Measurements from ENCODE around the gene CORO2B.

CORO2B gene

DNA sequence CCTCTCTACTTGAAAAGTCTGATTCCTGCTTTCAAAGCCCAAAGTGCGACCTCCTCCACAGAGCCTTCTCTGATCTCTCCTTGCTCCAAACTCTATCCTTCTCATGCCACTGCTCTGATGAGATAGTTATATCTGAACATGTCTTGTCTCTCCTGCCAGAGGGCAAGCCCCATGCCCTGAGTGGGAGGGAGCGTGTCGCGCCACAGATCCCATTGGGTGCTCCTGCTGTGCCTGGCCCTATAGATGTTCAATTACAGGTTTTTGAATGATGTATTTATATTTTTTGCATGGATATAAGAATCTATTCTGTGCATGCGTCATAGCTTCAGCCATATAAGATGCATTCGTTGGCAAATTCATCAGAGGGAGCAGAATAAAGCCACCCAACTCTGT, 20.4 kb downstream of the CORO2B start:
- H3K9me3 ChIP-seq (ENCODE audit: control insufficient read depth, low read length): no peaks in the 10 kb centered on the region
- H3K79me2 ChIP-seq: no peaks in the 10 kb centered on the region
- H3K27ac ChIP-seq: no peak overlapping the region
- no peaks in the 10 kb centered on the region for H3K36me3 ChIP-seq (ENCODE audit: control insufficient read depth, insufficient read depth, low read length)
- no peaks in the 10 kb centered on the region for H3K27me3 ChIP-seq (ENCODE audit: control insufficient read depth, insufficient read depth, low read length)
- no peak overlapping the region for H3K9ac ChIP-seq
- no peak overlapping the region for H2AFZ ChIP-seq
- no peak overlapping the region for H3K4me2 ChIP-seq (ENCODE audit: low read length)
- no peaks in the 10 kb centered on the region for H3K4me1 ChIP-seq
- TF ChIP-seq, protein P1, sequence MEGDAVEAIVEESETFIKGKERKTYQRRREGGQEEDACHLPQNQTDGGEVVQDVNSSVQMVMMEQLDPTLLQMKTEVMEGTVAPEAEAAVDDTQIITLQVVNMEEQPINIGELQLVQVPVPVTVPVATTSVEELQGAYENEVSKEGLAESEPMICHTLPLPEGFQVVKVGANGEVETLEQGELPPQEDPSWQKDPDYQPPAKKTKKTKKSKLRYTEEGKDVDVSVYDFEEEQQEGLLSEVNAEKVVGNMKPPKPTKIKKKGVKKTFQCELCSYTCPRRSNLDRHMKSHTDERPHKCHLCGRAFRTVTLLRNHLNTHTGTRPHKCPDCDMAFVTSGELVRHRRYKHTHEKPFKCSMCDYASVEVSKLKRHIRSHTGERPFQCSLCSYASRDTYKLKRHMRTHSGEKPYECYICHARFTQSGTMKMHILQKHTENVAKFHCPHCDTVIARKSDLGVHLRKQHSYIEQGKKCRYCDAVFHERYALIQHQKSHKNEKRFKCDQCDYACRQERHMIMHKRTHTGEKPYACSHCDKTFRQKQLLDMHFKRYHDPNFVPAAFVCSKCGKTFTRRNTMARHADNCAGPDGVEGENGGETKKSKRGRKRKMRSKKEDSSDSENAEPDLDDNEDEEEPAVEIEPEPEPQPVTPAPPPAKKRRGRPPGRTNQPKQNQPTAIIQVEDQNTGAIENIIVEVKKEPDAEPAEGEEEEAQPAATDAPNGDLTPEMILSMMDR (IDR thresholded peaks at IDR 0.05): no peak
- no peak overlapping the region for H3K4me3 ChIP-seq (ENCODE audit: low read depth, low read length)

DNA sequence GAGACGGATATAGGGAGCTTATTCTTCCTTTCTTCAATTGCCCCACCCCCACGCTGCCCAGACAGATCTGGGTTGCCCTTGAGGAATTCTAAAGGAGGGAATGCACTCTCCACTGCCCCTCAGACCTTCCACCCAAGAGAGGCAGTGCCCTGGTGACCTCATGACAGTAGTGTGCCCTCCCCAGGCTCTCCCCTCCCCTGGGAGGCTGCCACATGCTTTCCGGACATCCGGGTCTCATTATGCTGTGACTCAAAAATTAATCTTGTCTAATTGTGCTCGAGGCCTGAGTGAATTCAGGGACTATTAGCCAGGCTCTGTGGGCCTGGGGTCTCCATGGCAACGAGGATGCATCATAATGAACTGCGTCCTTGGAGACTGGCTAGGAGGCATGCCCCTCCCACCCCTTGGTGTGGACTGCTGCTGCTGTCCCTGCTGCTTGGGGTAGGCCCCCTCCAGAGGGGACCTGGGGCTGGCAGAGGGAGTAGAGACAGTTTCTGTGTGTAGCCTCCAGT, 20.8 kb downstream of the CORO2B start:
- TF ChIP-seq, protein P1 (IDR thresholded peaks at IDR 0.05): no peak

DNA sequence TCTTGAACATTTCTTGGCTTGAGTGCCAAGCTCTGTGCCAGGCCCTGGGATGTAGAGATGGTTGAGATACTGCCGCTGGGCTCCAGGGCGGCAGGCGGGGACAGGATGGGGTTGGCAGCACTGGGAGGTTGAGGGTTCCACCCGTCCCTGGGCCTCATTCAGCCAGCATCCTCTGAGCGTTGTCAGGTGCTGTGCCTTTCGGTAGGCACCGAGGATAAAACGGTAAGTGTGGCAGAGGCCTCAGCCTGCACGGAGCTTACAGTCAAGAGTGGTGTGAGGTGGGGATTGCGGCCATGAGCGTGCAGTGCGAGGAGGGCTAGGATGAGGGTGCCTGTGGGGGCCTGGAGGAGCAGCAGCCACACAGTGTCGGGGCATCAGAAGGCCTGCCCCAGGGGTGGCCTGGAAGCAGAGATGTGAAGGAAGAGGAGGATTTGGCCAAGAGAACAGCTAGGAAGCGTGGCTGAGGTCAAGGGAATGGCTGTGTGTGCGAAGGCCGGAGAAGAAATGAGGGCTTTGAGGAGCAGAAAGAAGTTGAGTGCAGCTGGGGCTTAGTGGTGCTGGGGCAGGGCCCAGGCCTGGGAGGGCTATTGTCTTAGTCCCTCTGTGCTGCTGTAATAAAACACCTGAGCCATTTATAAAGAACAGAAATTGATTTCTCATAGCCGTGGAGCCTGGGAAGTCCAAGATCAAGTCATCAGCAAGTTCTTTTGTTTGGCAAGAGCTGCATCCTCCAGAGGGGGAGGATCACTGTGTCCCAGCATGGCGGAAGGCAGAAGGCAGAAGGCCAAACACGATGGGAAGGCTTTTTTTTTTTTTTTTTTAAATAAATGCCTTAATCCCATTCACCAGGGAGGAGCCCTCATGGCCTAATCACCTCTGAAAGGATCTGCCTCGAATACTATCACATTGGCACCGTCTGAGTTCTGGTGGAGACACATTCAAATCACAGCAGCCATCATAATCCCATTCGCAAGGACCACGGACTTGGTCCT, 22.7 kb downstream of the CORO2B start:
- TF ChIP-seq, protein P1 (IDR thresholded peaks at IDR 0.05): no peak
- no peaks in the 10 kb centered on the region for H3K4me1 ChIP-seq
- H2AFZ ChIP-seq: no peak overlapping the region
- H3K4me2 ChIP-seq (ENCODE audit: low read length): no peak overlapping the region
- H3K79me2 ChIP-seq: no peaks in the 10 kb centered on the region
- H3K27ac ChIP-seq: peak overlapping the region; percentile 19
- no peak overlapping the region for H3K9ac ChIP-seq
- H3K36me3 ChIP-seq (ENCODE audit: control insufficient read depth, insufficient read depth, low read length): no peaks in the 10 kb centered on the region
- H3K9me3 ChIP-seq (ENCODE audit: control insufficient read depth, low read length): no peaks in the 10 kb centered on the region
- no peak overlapping the region for H3K4me3 ChIP-seq (ENCODE audit: low read depth, low read length)
- no peaks in the 10 kb centered on the region for H3K27me3 ChIP-seq (ENCODE audit: control insufficient read depth, insufficient read depth, low read length)

More for the DNA sequence above, 20.8 kb downstream of the CORO2B start:
- no peak overlapping the region for H3K4me3 ChIP-seq (ENCODE audit: low read depth, low read length)
- no peaks in the 10 kb centered on the region for H3K27me3 ChIP-seq (ENCODE audit: control insufficient read depth, insufficient read depth, low read length)
- no peak overlapping the region for H3K9ac ChIP-seq
- no peak overlapping the region for H2AFZ ChIP-seq
- H3K4me1 ChIP-seq: no peaks in the 10 kb centered on the region
- H3K36me3 ChIP-seq (ENCODE audit: control insufficient read depth, insufficient read depth, low read length): no peaks in the 10 kb centered on the region
- H3K4me2 ChIP-seq (ENCODE audit: low read length): no peak overlapping the region
- H3K9me3 ChIP-seq (ENCODE audit: control insufficient read depth, low read length): no peaks in the 10 kb centered on the region
- no peaks in the 10 kb centered on the region for H3K79me2 ChIP-seq
- H3K27ac ChIP-seq: no peak overlapping the region

DNA sequence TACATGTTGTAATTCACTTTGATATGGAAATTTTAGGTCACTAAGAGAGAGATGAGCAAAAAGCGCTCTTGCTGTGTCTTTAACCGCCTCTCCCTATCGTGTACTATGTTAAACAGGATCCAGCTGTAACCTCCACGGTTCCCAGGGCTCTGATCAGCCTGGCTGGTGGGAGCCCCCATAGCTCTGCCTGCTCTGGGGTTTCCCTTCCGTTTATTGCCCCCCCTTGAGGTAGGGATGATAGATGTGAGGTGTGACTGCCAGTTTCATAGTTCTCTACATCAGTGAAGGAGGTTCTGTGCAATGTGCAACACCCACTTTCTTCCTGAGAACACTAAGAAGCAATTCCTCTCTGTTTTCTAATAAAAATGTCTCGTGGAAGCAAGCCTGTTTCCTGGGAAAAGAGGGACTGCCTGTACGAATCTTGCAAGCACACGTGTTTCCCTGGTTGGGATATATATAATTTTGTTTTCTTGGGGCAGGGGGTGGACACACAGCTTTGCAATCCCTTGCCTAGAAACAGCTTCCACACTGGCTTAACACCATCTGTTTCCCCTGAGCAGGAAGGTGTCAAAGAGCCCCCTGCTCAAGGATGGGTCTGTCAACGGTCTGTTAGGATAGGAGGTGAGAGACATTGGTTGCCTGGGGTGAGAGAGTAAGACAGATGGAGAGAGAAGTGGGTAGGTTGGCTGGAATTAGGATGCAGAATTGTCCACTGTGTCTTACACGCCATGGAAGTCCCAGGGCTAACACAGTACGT, 23.8 kb downstream of the CORO2B start:
- TF ChIP-seq, protein P1 (IDR thresholded peaks at IDR 0.05): no peak
- no peaks in the 10 kb centered on the region for H3K9me3 ChIP-seq (ENCODE audit: control insufficient read depth, low read length)
- no peaks in the 10 kb centered on the region for H3K36me3 ChIP-seq (ENCODE audit: control insufficient read depth, insufficient read depth, low read length)
- no peak overlapping the region for H3K4me2 ChIP-seq (ENCODE audit: low read length)
- no peak overlapping the region for H3K27ac ChIP-seq
- H3K9ac ChIP-seq: no peak overlapping the region
- no peaks in the 10 kb centered on the region for H3K79me2 ChIP-seq
- no peak overlapping the region for H3K4me3 ChIP-seq (ENCODE audit: low read depth, low read length)
- H3K4me1 ChIP-seq: no peaks in the 10 kb centered on the region
- H3K27me3 ChIP-seq (ENCODE audit: control insufficient read depth, insufficient read depth, low read length): no peaks in the 10 kb centered on the region
- no peak overlapping the region for H2AFZ ChIP-seq

Data from parathyroid adenoma (tissue), 2 donors.